ENCODE measurements around the gene PRSS33.

PRSS33 gene

GRCh38 chr16:2818272-2818876, 31.0 kb upstream of the PRSS33 start:
- no peaks in the 10 kb centered on the region for H3K36me3 ChIP-seq (ENCODE audit: low read length)
- no peak overlapping the region for H2AFZ ChIP-seq (ENCODE audit: low read depth, low read length, severe bottlenecking)
- no peak overlapping the region for H3K4me2 ChIP-seq (ENCODE audit: low read depth, low read length, poor library complexity, severe bottlenecking)
- no peaks in the 10 kb centered on the region for H3K9me3 ChIP-seq (ENCODE audit: insufficient read depth, low read length)
- no peak overlapping the region for H3K9ac ChIP-seq (ENCODE audit: low read length)
- no peaks in the 10 kb centered on the region for H3F3A ChIP-seq (ENCODE audit: insufficient read depth)
- H3K9me2 ChIP-seq (replicated peaks; ENCODE audit: insufficient read depth, low read length), result no peaks in the 10 kb centered on the region
- TF ChIP-seq EZH2phosphoT487 (conservative IDR thresholded peaks at IDR 0.05; ENCODE audit: low read length), result no peak
- no peak for TF ChIP-seq CTCF (IDR thresholded peaks at IDR 0.05; ENCODE audit: insufficient read depth, low read length, poor library complexity, severe bottlenecking)
- no peak overlapping the region for H3K4me3 ChIP-seq (ENCODE audit: insufficient read depth, low read length, poor library complexity, severe bottlenecking)
- no peaks in the 10 kb centered on the region for H3K27me3 ChIP-seq (ENCODE audit: low read length)
- H3K79me2 ChIP-seq (ENCODE audit: insufficient read depth, low read length), result no peaks in the 10 kb centered on the region
- no peaks in the 10 kb centered on the region for H4K20me1 ChIP-seq (ENCODE audit: low read depth, low read length)
- no peak overlapping the region for H3K27ac ChIP-seq (ENCODE audit: low read depth, low read length)

- H3K27ac ChIP-seq (ENCODE audit: low read depth, low read length), result no peak overlapping the region
- no peaks in the 10 kb centered on the region for H3F3A ChIP-seq (ENCODE audit: insufficient read depth)
- H3K9me2 ChIP-seq (replicated peaks; ENCODE audit: insufficient read depth, low read length), result no peaks in the 10 kb centered on the region
- H2AFZ ChIP-seq (ENCODE audit: low read depth, low read length, severe bottlenecking), result no peak overlapping the region
- H3K4me2 ChIP-seq (ENCODE audit: low read depth, low read length, poor library complexity, severe bottlenecking), result no peak overlapping the region
- H3K4me3 ChIP-seq (ENCODE audit: insufficient read depth, low read length, poor library complexity, severe bottlenecking), result no peak overlapping the region
- H3K9ac ChIP-seq (ENCODE audit: low read length), result no peak overlapping the region
- TF ChIP-seq EZH2phosphoT487 (conservative IDR thresholded peaks at IDR 0.05; ENCODE audit: low read length), result no peak
- no peak for TF ChIP-seq CTCF (IDR thresholded peaks at IDR 0.05; ENCODE audit: insufficient read depth, low read length, poor library complexity, severe bottlenecking)
- no peaks in the 10 kb centered on the region for H4K20me1 ChIP-seq (ENCODE audit: low read depth, low read length)
- H3K27me3 ChIP-seq (ENCODE audit: low read length), result no peaks in the 10 kb centered on the region
- no peaks in the 10 kb centered on the region for H3K79me2 ChIP-seq (ENCODE audit: insufficient read depth, low read length)
- H3K36me3 ChIP-seq (ENCODE audit: low read length), result no peaks in the 10 kb centered on the region
- no peaks in the 10 kb centered on the region for H3K9me3 ChIP-seq (ENCODE audit: insufficient read depth, low read length)
These were observed 30.2 kb upstream of the PRSS33 start for GRCh38 chr16:2817340-2818271.

GRCh38 chr16:2816751-2817339, 29.5 kb upstream of the PRSS33 start, which contains the start of gene PRSS21:
PRSS21 (plus strand) TSS chr16:2817237; CDS start chr16:2817269, 32 bp downstream.
- H3K27ac ChIP-seq (ENCODE audit: low read depth, low read length), result no peak within 1 kb of the TSS

More at GRCh38 chr16:2816751-2817339, 29.5 kb upstream of the PRSS33 start, which contains the start of gene PRSS21:
- Histone ChIP-seq H3K9me2 (replicated peaks; ENCODE audit: insufficient read depth, low read length) (no peaks in the 10 kb centered on the region), H3K36me3 (ENCODE audit: low read length) (no peaks in the 10 kb centered on the region), H4K20me1 (ENCODE audit: low read depth, low read length) (no peaks in the 10 kb centered on the region), H2AFZ (ENCODE audit: low read depth, low read length, severe bottlenecking) (no peak within 1 kb of the TSS), H3K9me3 (ENCODE audit: insufficient read depth, low read length) (no peaks in the 10 kb centered on the region), H3K27me3 (ENCODE audit: low read length) (no peaks in the 10 kb centered on the region), H3K79me2 (ENCODE audit: insufficient read depth, low read length) (no peaks in the 10 kb centered on the region), H3K4me3 (ENCODE audit: insufficient read depth, low read length, poor library complexity, severe bottlenecking) (no peak within 1 kb of the TSS), H3K4me2 (ENCODE audit: low read depth, low read length, poor library complexity, severe bottlenecking) (no peak within 1 kb of the TSS), H3K9ac (ENCODE audit: low read length) (no peak within 1 kb of the TSS), H3F3A (ENCODE audit: insufficient read depth) (no peaks in the 10 kb centered on the region)
- TF ChIP-seq CTCF (IDR thresholded peaks at IDR 0.05; ENCODE audit: insufficient read depth, low read length, poor library complexity, severe bottlenecking) (no peak), EZH2phosphoT487 (conservative IDR thresholded peaks at IDR 0.05; ENCODE audit: low read length) (no peak)

Data from SU-DHL-6 (cell line).